Measurements from ENCODE around the gene FAM131C.
"Not testable (repeated sequence)": the region's sequence is repeated elsewhere in the genome, so short reads cannot be mapped to it uniquely, and the experiment has no call there.

The FAM131C gene

GRCh38 chr1:16076031-16076864 lies 2.8 kb upstream of the FAM131C start:
- no peak for DNase-seq

GRCh38 chr1:16075337-16076030 lies 2.0 kb upstream of the FAM131C start:
- no peak for DNase-seq

DNA sequence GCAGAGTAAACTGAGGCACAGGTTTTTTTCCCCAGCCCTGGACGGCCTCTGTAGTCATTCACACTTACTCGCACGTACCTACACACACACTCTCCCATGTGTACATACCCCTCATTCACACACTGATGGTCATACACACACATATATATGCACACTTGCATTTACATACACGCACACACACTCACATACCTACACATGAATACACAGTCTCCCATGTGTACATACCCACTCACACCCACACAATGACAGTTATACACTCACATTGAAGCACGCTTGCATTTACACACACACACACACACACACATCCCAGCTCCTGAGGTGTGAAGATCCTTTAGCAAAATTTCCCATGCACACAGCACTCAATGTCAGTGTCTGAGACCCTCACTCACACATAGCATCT lies 766 bp upstream of the FAM131C start:
- DNase-seq, result no peak

- no peak for DNase-seq
Observed at GRCh38 chr1:16072616-16073484, 601 bp downstream of the FAM131C start.

- no peak for DNase-seq
Observed at GRCh38 chr1:16072095-16072494, 1.4 kb downstream of the FAM131C start.

- DNase-seq, result no peak
Observed at GRCh38 chr1:16071614-16072013, 1.8 kb downstream of the FAM131C start.

DNA sequence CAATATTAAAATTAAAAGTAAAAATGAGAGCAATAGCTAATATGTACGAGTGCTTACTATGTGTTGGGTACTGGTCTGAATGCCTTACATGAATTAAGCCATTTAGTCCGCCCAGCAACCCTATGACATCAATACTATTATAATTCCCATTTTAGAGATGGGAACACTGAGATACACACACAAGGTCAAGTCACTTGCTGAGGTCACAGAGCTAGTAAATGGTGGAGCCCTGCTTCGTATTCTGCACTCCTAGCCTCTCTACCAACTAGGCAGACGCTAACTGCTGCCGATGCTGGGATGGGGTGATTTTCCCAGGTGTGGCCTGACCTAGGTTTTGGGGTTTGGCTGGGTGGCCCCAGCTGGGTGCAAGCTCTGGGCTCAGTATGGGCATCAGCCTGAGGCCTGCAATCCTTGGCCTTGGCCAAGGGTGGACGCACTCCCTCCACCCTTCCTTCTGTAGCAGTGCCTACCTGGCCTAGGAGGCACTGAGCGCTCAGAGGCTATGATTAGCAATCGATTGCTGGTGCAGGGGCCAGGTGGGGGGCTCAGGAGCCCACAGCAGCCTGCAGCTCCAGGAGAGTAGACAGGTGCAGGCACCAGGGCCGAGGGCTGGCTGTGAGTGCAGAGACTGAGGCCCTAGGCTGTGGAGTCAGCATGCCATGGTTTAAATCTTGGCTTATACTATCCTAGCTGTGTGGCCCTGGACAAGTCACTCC lies 2.7 kb downstream of the FAM131C start:
- DNase-seq, result no peak

DNA sequence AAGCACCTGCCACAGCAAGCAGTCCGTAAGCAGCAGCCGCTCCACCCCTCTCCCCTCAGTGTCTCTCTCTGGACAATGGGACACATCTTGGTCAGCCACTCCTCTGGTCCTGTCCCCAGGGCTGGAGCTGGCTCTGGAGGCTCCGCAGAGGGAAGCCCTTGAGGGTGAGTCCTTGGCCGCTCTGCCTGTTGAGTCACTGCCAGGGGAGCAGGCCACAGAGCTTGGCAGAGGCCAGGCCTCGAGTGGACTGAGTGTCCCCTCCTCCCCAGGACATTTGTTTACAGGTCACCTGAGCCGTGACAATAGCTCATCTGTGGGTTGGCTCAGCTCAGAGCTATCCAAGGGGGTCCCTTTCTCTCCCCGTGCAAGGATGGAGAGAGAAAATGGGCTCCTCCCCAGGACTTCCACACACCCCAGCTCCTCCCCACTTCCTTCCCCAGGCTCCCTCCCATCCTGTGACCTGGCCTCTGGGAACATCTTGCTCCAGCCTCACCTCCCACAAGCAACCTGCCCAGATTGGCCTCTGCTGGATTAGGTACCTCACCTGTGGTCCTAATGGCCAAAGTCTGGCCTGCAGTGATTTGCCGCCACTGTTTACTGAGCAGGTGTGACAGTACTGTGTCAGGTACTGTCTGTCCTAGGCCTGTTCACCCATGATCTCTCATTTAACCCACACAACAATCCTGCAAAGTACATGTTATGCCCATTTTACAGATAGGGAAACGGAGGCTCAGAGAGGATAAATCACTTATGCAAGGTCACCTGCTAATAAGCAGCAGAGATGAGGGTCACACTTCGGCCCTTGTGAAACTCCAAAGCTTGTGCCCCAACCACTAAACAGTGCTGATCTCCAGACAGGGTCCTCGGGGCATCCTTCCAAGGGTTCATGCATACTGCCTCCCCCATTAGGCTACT lies 4.8 kb downstream of the FAM131C start:
- no peak for DNase-seq

DNA sequence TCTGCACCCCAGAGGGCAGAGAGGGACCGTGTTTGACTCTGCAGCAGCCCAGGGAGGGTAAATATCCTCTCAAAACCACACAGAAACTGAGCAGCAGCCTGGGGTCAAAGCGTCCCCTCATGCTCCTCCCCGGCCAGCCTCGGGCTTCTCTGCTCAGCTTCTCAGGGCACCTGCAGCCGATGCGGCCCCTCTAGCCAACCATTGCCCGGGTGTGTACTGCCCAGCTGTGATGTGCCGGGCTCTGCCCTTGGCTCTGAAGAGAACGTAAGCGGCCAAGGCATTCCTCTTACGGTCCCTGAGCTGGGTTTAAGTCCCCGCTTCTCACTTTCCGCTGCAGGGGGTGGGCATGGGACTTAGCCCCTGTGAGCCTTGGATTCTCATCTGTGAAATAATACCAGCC lies 5.5 kb downstream of the FAM131C start:
- DNase-seq, result no peak

GRCh38 chr1:16067127-16067768 lies 6.2 kb downstream of the FAM131C start:
- no peak for DNase-seq

DNA sequence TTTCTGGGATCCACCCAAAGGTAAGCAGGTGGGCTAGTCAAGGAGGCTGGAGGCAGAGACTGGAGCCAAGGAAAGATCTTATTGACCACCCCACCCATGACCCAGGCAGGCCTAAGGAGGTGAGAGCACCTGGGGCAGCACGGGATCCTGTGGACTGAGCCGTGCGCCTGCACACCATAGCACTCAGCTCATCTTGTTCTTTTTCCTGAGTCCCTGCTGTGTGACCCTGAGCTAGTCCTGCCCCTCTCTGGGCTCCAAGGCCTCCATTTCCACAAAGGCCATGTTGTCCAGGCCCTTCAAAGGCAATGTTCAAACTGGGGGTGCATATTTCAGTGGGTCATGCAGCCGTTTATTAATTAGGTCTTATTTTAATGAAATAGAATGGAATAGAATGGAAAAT lies 7.2 kb downstream of the FAM131C start:
- no peak for DNase-seq

DNA sequence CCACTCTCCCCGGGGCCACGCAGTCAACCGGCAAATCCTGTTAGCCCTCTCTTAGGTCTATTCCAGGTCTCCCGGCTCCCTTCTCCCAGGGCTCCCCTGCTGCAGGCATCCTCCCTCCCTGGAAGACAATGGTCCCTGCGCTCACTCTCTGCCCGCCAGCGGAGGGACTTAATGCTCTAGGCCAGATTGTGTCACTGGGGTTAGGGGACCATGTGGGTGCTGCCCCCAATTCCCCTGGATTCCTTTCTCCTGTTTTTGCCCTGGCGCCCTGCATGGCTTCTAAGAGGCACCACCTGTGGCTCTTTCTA lies 8.2 kb downstream of the FAM131C start:
- no peak for DNase-seq

DNA sequence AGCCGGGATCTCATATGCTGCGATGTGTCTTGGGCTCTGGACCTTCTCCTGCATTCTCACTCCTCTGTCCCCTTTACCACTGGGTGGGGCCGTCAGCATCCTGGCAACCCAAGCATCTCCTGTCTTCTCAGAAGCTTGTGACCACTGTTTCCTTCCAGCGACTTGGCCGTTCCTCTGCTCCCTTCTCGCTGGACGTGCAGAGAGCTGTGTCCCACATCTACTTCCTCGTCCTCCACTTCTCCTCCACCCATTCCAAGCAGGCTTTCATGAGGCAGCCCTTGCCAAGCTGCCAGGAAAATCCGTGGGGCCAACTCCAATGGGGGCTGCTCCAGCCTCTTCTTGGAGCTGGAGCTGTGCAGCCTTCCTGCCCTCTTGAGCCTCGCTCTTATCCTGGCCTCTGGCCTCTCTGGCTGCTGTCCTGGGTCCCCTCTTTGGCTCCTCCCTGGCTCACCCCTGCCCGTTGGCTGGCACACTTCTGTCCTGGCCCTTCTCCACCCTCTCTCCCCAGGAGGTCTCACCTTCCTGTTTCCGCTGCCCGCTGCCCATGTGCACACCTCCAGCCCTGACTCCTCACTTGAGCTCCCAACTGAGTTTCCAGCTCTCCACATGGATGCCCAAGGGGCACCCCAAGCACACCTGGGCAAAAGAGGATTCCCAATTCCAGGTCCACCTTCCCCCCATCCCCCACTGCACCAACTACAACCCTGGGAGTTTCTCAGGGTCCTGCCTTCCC lies 8.7 kb downstream of the FAM131C start:
- no peak for DNase-seq

GRCh38 chr1:16063921-16064320 lies 9.5 kb downstream of the FAM131C start:
- no peak for DNase-seq

DNA sequence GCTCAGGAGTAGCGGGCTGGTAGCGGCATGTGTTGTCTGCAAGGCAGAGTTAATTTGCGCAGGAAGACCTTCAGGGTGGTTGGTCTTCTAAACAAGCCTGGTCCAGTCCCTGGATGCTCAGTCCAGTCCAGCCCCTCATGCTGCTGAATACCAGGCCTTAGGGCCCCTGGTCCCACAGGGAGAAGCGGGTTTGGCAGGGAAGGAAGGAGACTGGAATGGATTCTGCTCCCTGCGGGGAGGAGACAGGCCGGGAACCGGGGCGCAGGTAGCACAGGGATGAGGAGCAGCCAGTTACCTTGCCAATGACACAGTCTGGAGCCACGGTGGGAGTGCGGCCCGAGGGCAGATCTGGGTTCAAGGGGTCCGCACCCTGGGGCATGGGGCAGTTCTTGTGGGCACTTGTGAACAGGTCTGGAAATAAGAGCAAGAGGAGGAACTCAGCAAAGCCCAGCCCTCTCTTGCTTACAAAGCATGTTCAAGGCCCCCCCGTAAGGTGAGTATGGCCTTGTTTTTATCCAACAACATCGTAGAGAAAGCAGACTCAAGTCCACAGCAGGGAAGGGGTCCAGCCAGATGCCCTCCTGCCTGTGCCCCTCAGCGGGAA lies 10.1 kb downstream of the FAM131C start:
- no peak for DNase-seq

- DNase-seq, result not testable (repeated sequence)
Observed at GRCh38 chr1:16062687-16063075, 10.8 kb downstream of the FAM131C start.

DNA sequence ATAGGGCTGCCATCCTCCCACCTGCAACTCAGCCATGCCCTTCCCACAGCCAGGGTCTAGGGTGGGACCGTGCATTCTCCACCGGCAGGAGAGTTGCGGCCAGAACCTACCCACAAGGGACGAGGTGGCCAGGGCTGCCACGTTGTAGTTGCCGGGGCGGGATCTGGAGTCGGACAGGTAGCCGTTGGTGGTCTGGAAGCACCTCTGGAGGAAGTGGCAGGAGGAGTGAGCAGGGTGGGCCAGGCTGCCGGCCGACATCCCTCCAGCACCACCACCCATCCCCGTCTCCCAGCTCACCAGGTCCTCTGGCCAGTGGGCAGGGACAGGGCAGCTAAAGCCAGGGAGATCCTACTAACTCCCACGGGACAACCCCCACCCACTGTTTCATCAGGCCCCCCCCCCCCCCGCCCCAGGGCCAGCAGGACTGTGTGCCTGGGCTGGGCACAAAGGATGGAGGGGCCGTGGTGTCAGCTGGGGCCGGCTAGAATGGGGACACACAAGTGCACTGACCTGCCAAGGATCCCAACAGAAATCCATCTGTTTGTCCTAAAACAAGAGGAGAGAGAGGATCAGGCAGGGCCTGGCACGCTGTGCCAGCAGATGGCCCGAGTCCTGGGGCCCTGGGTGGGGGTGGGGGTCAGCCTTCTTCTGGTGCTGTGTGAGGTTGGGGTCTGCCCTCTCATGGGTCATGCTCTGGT lies 11.3 kb downstream of the FAM131C start:
- DNase-seq, result not testable (repeated sequence)

GRCh38 chr1:16061266-16061665 lies 12.2 kb downstream of the FAM131C start:
- no peak for DNase-seq

GRCh38 chr1:16058394-16059120 lies 14.9 kb downstream of the FAM131C start:
- not testable (repeated sequence) for DNase-seq

Data from stimulated activated naive CD4-positive, alpha-beta T cell (primary cell).